ENCODE data around the gene LAPTM5.
"Not testable (repeated sequence)": the region's sequence is repeated elsewhere in the genome, so short reads cannot be mapped to it uniquely, and the experiment has no call there.

LAPTM5 gene

GRCh38 chr1:30693822-30694221 is 63.8 kb downstream of the LAPTM5 start:
- DNase-seq (ENCODE audit: low spot score): no peak

GRCh38 chr1:30693366-30693765 is 64.2 kb downstream of the LAPTM5 start:
- no peak for DNase-seq (ENCODE audit: low spot score)

DNA sequence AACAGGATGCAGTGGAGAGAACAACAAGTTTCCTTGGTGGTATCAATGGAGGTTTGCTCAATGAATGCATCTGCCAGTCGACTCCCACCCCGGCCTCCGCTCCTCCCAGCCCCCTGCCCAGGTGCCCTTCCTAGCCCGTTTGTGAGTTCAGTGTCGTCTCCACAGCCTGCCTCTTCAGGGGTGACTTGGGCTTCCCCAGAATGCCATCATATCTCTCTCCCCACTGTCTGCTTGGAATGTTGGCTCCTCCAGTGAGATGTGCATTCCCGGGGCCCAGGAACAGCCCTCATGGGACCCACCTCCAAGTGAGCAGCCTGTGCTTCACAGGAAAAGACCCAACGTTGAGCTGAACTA is 64.6 kb downstream of the LAPTM5 start:
- DNase-seq (ENCODE audit: low spot score): no peak

- no peak for DNase-seq (ENCODE audit: low spot score)
Observed at GRCh38 chr1:30692201-30692947, 65.2 kb downstream of the LAPTM5 start.

DNA sequence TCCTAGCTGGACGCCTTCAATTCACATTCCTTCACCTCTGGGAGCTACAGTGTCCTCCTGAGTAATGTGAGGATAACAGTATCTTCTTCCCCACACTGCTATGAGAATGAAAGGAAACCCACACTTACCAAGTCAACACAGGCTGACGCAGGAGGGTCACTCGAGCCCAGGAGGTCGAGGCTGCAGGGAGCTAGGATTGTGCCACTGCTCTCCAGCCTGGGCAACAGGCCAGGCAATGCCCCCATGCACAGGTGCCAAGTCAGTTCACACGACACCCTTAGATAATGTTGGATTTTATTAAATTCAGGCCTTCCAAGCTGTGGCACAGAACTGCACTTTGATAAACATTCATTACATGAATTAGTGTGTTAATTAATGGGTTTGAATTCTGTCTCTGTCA is 66.1 kb downstream of the LAPTM5 start:
- no peak for DNase-seq (ENCODE audit: low spot score)

- DNase-seq (ENCODE audit: low spot score): no peak
Observed at GRCh38 chr1:30689901-30690645, 67.5 kb downstream of the LAPTM5 start.

DNA sequence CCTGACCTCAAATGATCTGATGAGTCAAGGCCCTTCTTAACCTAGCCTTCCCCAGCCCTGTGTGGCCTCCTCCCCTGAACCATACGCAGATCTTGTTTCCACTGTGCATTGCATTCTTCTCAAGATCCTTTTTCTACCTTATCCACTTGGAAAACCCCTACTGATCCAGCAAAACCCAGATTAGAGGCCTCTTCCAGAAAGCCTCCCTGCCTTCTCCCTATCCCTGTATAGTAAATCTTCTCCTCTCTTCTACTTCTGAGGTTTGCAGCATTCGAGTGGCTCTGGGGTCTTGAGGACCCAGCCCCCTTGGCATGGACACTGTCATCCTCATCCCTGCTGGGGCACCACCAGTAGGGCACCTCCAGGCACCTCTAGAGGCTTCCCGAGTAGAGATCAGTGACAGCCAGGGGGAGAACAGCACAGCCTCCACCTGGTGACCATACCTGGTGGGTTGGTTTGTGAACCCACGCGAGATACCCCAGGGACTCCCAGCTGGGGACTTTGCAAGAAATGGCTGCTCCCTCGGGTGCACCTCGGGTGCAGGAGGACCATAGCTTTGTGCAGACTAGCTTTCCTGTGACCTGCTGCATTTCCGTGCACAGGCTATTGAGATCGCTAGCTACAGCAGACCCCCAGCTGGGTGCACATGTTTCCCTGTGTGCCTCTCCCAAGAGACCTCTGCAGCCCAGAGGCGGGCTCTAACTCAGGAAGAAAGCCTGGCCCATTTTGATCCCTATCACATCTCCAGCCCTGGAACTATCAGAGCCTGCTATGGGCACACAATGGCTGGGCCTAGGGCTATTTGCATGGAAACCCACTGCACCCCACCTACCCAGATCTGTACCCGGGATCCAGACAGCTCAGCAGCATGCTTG is 68.4 kb downstream of the LAPTM5 start:
- DNase-seq (ENCODE audit: low spot score): no peak

DNA sequence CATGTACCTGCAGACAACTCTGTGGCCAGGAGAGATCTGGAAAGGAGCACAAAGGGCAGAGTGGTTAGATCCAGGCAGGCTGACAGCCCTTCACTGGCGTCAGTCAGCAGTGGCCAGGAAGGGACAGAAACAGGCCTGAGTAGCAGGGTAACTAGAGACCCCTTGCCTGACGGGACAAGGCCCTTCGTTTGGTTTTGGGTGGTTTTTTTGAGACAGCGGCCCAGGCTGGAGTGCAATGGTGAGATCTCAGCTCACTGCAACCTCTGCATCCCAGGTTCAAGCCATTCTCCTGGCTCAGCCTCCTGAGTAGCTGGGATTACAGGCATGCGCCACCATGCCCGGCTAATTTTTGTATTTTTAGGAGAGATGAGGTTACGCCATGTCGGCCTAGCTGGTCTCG is 69.1 kb downstream of the LAPTM5 start:
- DNase-seq (ENCODE audit: low spot score): not testable (repeated sequence)

- DNase-seq (ENCODE audit: low spot score): no peak
Observed at GRCh38 chr1:30687886-30688285, 69.7 kb downstream of the LAPTM5 start.

DNA sequence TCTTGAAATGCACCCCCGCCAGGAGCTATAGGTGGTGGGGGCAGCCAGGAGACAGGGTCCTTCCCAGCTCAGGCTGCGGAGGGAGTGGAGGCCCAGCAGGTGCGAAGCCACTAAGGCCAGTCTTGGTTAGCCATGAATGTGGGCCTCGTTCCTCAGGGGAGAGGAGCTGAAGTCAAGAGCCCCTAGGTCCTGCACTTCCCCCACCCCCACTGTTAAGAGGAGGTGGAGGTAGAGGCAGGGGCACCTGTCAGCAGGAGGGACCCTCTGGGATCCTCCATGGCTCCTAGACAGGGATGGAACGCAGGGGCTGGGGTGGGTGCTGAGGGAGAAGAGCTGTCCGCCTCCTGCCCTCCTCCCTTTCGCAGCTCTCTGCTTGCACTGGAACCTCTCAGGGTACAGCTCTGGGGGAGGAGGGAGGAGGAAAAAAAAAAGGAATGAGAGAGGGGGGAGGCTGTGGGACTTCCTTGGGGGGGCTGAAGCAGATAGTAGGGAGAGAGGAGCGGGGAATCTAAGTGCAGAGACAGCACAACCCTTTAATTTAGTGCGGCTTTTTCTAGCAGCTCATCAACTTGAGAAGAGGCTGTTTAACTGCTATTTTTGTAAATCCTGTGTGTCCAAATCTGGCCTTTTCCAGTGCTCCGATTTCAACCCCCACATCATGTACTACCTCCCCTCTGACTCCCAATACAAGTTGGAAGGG is 71.2 kb downstream of the LAPTM5 start:
- DNase-seq (ENCODE audit: low spot score): no peak

- DNase-seq (ENCODE audit: low spot score): no peak
Observed at GRCh38 chr1:30685796-30686165, 71.8 kb downstream of the LAPTM5 start.

DNA sequence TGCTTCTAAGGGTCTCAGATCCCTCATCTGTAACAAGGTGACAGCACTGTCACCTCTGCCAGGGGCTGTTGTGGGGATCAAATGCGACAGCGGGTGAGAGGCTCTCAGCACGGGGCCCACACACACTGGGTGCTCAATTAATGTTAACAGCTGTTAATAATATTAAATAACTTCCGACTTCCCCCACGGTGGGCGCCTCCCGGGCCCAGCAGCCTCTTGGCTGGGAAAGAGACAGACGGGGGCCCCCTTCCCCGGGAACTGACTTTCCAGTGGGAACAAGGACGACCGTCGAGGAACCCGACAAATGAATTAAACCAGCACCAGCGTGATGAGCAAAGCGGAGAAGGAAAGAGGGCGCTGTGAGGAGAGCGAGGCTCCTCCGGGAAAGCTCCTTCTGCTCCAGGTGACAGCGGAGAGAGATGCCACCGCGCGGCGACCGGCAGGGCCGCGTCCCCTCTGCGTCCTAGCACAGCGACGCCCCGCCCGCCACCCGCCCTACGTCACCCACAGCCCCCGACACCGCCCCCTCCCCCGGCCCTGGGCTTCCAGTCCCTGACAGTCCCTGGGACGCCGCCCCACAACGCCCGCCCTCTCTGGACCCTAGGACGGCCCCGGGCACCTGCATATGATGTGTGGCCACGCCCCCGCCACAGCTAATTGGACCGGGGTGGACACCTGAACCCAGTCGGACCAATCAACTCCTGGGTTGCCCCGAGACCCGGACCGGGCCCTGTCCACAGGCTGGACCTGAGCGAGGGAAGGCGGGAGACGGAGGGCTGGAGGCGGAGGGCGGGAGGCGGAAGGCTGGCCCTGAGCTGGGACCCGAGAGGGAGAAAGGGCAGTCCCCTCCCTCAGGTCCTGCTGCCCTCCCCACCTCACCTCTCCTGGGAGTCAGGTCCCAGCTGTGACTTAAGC is 72.4 kb downstream of the LAPTM5 start:
- no peak for DNase-seq (ENCODE audit: low spot score)

DNA sequence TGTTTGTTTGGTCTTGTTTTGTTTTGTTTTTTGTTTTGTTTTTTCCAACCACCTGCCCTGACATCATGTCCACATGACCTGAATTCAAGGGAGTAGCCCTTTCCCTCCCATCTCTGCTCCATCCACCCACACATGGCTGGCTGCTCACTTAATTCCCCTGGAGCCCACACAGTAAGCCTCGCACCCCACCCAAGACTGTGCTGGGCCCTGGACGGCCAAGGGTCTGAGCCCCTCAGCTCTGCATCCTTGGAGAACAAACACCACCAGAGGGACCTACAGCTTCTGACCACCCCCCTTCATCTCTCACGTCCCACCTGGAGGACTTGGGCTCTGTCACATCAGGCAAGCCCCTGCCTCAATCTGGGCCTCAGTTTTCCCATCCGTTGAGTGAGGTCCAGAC is 73.3 kb downstream of the LAPTM5 start:
- DNase-seq (ENCODE audit: low spot score): no peak

DNA sequence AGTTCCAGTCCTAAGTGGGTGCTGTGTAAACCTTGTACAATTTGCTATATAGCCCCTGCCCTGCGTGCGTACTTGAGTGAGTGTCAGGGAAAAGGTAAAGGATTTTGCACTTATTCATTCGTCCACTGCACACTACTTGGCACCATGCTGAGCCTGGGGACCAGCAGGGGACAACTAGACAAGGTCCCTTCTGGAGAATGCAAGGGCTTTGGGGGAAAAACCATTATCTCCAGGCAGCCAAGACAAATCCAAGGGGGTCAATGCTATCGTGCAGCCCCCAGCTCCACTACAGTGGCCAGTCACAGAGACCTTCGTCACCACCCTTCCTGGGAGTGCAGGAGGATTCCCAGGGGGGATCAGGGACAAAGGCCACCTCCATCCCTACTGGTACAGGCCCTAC is 73.9 kb downstream of the LAPTM5 start:
- DNase-seq (ENCODE audit: low spot score): no peak
